ENCODE results near the gene OR56B4.

Gene OR56B4

GRCh38 chr11:6079463-6079862, 28.0 kb upstream of the OR56B4 start:
- TF ChIP-seq FOXM1 (IDR thresholded peaks at IDR 0.05; ENCODE audit: borderline replicate concordance, low read depth) (no peak), USF1 (IDR thresholded peaks at IDR 0.05) (no peak), RAD21 (IDR thresholded peaks at IDR 0.05; ENCODE audit: low read depth) (no peak), CEBPB (IDR thresholded peaks at IDR 0.05) (no peak), CREB1 (IDR thresholded peaks at IDR 0.05; ENCODE audit: low read depth) (no peak), EP300 (IDR thresholded peaks at IDR 0.05; ENCODE audit: borderline replicate concordance) (no peak), REST (IDR thresholded peaks at IDR 0.05; ENCODE audit: low read depth) (no peak), ZBTB7A (IDR thresholded peaks at IDR 0.05; ENCODE audit: low read depth) (no peak), YY1 (IDR thresholded peaks at IDR 0.05; ENCODE audit: low read depth) (no peak), EGR1 (IDR thresholded peaks at IDR 0.05) (no peak), MAX (IDR thresholded peaks at IDR 0.05) (no peak), TCF12 (IDR thresholded peaks at IDR 0.05; ENCODE audit: low read depth) (no peak), TAF1 (IDR thresholded peaks at IDR 0.05; ENCODE audit: low read depth) (no peak), TEAD4 (IDR thresholded peaks at IDR 0.05) (no peak), NFIC (IDR thresholded peaks at IDR 0.05) (no peak)

- TF ChIP-seq NFIC (IDR thresholded peaks at IDR 0.05) (no peak), CEBPB (IDR thresholded peaks at IDR 0.05) (no peak), YY1 (IDR thresholded peaks at IDR 0.05; ENCODE audit: low read depth) (no peak), MAX (IDR thresholded peaks at IDR 0.05) (no peak), REST (IDR thresholded peaks at IDR 0.05; ENCODE audit: low read depth) (no peak), EP300 (IDR thresholded peaks at IDR 0.05; ENCODE audit: borderline replicate concordance) (no peak), RAD21 (IDR thresholded peaks at IDR 0.05; ENCODE audit: low read depth) (no peak), TAF1 (IDR thresholded peaks at IDR 0.05; ENCODE audit: low read depth) (no peak), FOXM1 (IDR thresholded peaks at IDR 0.05; ENCODE audit: borderline replicate concordance, low read depth) (no peak), USF1 (IDR thresholded peaks at IDR 0.05) (no peak)
Measured at GRCh38 chr11:6083129-6083528, 24.4 kb upstream of the OR56B4 start.

GRCh38 chr11:6084587-6084986, 22.9 kb upstream of the OR56B4 start:
- TF ChIP-seq MAX (IDR thresholded peaks at IDR 0.05) (no peak), TAF1 (IDR thresholded peaks at IDR 0.05; ENCODE audit: low read depth) (no peak), EP300 (IDR thresholded peaks at IDR 0.05; ENCODE audit: borderline replicate concordance) (no peak), TCF12 (IDR thresholded peaks at IDR 0.05; ENCODE audit: low read depth) (no peak), YY1 (IDR thresholded peaks at IDR 0.05; ENCODE audit: low read depth) (no peak), USF1 (IDR thresholded peaks at IDR 0.05) (no peak), CREB1 (IDR thresholded peaks at IDR 0.05; ENCODE audit: low read depth) (no peak), TEAD4 (IDR thresholded peaks at IDR 0.05) (no peak), ZBTB7A (IDR thresholded peaks at IDR 0.05; ENCODE audit: low read depth) (no peak), FOXM1 (IDR thresholded peaks at IDR 0.05; ENCODE audit: borderline replicate concordance, low read depth) (no peak), RAD21 (IDR thresholded peaks at IDR 0.05; ENCODE audit: low read depth) (no peak), EGR1 (IDR thresholded peaks at IDR 0.05) (no peak), REST (IDR thresholded peaks at IDR 0.05; ENCODE audit: low read depth) (no peak), NFIC (IDR thresholded peaks at IDR 0.05) (no peak), CEBPB (IDR thresholded peaks at IDR 0.05) (no peak)

- TF ChIP-seq EP300 (IDR thresholded peaks at IDR 0.05; ENCODE audit: borderline replicate concordance), result no peak
- no peak for TF ChIP-seq FOXM1 (IDR thresholded peaks at IDR 0.05; ENCODE audit: borderline replicate concordance, low read depth)
- TF ChIP-seq REST (IDR thresholded peaks at IDR 0.05; ENCODE audit: low read depth), result no peak
- TF ChIP-seq MAX (IDR thresholded peaks at IDR 0.05), result no peak
- no peak for TF ChIP-seq CEBPB (IDR thresholded peaks at IDR 0.05)
- TF ChIP-seq TAF1 (IDR thresholded peaks at IDR 0.05; ENCODE audit: low read depth), result no peak
- no peak for TF ChIP-seq TEAD4 (IDR thresholded peaks at IDR 0.05)
- TF ChIP-seq USF1 (IDR thresholded peaks at IDR 0.05), result no peak
- no peak for TF ChIP-seq NFIC (IDR thresholded peaks at IDR 0.05)
- no peak for TF ChIP-seq CREB1 (IDR thresholded peaks at IDR 0.05; ENCODE audit: low read depth)
- no peak for TF ChIP-seq RAD21 (IDR thresholded peaks at IDR 0.05; ENCODE audit: low read depth)
- no peak for TF ChIP-seq TCF12 (IDR thresholded peaks at IDR 0.05; ENCODE audit: low read depth)
- TF ChIP-seq YY1 (IDR thresholded peaks at IDR 0.05; ENCODE audit: low read depth), result no peak
- no peak for TF ChIP-seq EGR1 (IDR thresholded peaks at IDR 0.05)
- no peak for TF ChIP-seq ZBTB7A (IDR thresholded peaks at IDR 0.05; ENCODE audit: low read depth)
Measured at GRCh38 chr11:6094186-6094585, 13.3 kb upstream of the OR56B4 start.
